Kidney epithelial cell (primary cell): ENCODE data around the gene ENTR1. TPM values are rescaled to one million over a fixed set of nuclear protein-coding genes. Genes with fewer than 3 reads are reported as not detected.

Experiments
- DNase-seq: peaks from one replicate; pipeline ENCODE4 v3.0.0-alpha.2; 2010; ENCODE audit warnings: low read depth
- H3K27me3 ChIP-seq: 2 replicates; pipeline ENCODE4 v1.6.0; 2011; ENCODE audit warnings: low read length; ENCODE audit not compliant: control insufficient read depth, insufficient read depth
- H3K36me3 ChIP-seq: 2 replicates; pipeline ENCODE4 v1.5.1; 2011; ENCODE audit warnings: low read length; ENCODE audit not compliant: control insufficient read depth, insufficient read depth
- H3K4me3 ChIP-seq: 2 replicates; pipeline ENCODE4 v1.5.1; 2011; ENCODE audit warnings: low read depth, mild to moderate bottlenecking, control low read depth, low read length
- total RNA-seq: library from RNA; depleted of rRNA; stranded (reverse); fragments of >200 nt; gene quantifications from 2 replicates; pipeline ENCODE4 v1.2.3, GENCODE V29; 2015
- TF ChIP-seq, protein P1 (sequence below): IDR thresholded peaks from 2 replicates; pipeline ENCODE4 v1.5.1; 2011; ENCODE audit warnings: mild to moderate bottlenecking, moderate library complexity, low read length, control low read depth, inconsistent platforms; ENCODE audit not compliant: insufficient read depth, poor library complexity, severe bottlenecking

The ENTR1 gene
- total RNA-seq, 1 donor from 2014 or later, result 71.4 TPM

- Histone ChIP-seq H3K36me3 (no peaks in the 10 kb centered on the region), H3K27me3 (no peaks in the 10 kb centered on the region), H3K4me3 (no peak overlapping the region)
- TF ChIP-seq, protein P1, sequence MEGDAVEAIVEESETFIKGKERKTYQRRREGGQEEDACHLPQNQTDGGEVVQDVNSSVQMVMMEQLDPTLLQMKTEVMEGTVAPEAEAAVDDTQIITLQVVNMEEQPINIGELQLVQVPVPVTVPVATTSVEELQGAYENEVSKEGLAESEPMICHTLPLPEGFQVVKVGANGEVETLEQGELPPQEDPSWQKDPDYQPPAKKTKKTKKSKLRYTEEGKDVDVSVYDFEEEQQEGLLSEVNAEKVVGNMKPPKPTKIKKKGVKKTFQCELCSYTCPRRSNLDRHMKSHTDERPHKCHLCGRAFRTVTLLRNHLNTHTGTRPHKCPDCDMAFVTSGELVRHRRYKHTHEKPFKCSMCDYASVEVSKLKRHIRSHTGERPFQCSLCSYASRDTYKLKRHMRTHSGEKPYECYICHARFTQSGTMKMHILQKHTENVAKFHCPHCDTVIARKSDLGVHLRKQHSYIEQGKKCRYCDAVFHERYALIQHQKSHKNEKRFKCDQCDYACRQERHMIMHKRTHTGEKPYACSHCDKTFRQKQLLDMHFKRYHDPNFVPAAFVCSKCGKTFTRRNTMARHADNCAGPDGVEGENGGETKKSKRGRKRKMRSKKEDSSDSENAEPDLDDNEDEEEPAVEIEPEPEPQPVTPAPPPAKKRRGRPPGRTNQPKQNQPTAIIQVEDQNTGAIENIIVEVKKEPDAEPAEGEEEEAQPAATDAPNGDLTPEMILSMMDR, result no peak
- DNase-seq, result no peak
These were observed 54.5 kb downstream of the ENTR1 start for GRCh38 chr9:136355616-136356557.

- DNase-seq, result no peak
- Histone ChIP-seq H3K27me3 (no peaks in the 10 kb centered on the region), H3K4me3 (no peak overlapping the region), H3K36me3 (no peaks in the 10 kb centered on the region)
- TF ChIP-seq, protein P1, result no peak
These were observed 55.8 kb downstream of the ENTR1 start for GRCh38 chr9:136354592-136355085.

GRCh38 chr9:136353757-136354488 is 56.5 kb downstream of the ENTR1 start:
- Histone ChIP-seq H3K27me3 (peaks cover 2% of the 10 kb centered on the region), H3K36me3 (no peaks in the 10 kb centered on the region), H3K4me3 (no peak overlapping the region)
- no peak for DNase-seq
- TF ChIP-seq, protein P1, result no peak

- Histone ChIP-seq H3K4me3 (no peak overlapping the region), H3K27me3 (peaks cover 8% of the 10 kb centered on the region), H3K36me3 (no peaks in the 10 kb centered on the region)
- no peak for DNase-seq
- TF ChIP-seq, protein P1, result no peak
These were observed 57.3 kb downstream of the ENTR1 start for GRCh38 chr9:136353088-136353487.

- no peak for DNase-seq
- TF ChIP-seq, protein P1, result no peak
- H3K4me3 ChIP-seq, result no peak overlapping the region
- peaks cover 9% of the 10 kb centered on the region for H3K27me3 ChIP-seq
- no peaks in the 10 kb centered on the region for H3K36me3 ChIP-seq
These were observed 57.7 kb downstream of the ENTR1 start for GRCh38 chr9:136352682-136353081.

Other genes starting within 250 kb of the ENTR1 start
- gene LHX3, start 205.5 kb downstream of the ENTR1 start, total RNA-seq, result not detected in 2 replicates
- gene QSOX2, start 164.8 kb downstream of the ENTR1 start, total RNA-seq, result 17.3 and 19.2 TPM in 2 replicates
- gene CCDC187, start 106.5 kb downstream of the ENTR1 start, total RNA-seq, result under 0.01 and 0.04 TPM in 2 replicates
- gene GPSM1, start 83.1 kb downstream of the ENTR1 start, total RNA-seq, result 31.8 and 41.3 TPM in 2 replicates
- 24.3 and 27.5 TPM in 2 replicates for gene DNLZ, start 46.9 kb downstream of the ENTR1 start, total RNA-seq
- gene CARD9, start 36.9 kb downstream of the ENTR1 start, total RNA-seq, result 1.9 and 2.0 TPM in 2 replicates
- gene SNAPC4, start 10.4 kb downstream of the ENTR1 start, total RNA-seq, result 14.9 and 21.0 TPM in 2 replicates
- 49.9 and 50.5 TPM in 2 replicates for gene PMPCA, start within 50 bp of the ENTR1 start, total RNA-seq
- gene INPP5E, start 29.2 kb upstream of the ENTR1 start, total RNA-seq, result 14.5 and 20.6 TPM in 2 replicates
- 64.5 and 74.9 TPM in 2 replicates for gene SEC16A, start 72.4 kb upstream of the ENTR1 start, total RNA-seq
- gene NOTCH1, start 135.4 kb upstream of the ENTR1 start, total RNA-seq, result 40.9 and 52.4 TPM in 2 replicates